Hematopoietic multipotent progenitor cell (in vitro differentiated cells): ENCODE measurements around the gene ABHD17A. TPM values are rescaled to one million over a fixed set of nuclear protein-coding genes. Genes with fewer than 3 reads are reported as not detected.

ENCODE experiments used
- DNase-seq, 3 donors: peaks; one replicate each; pipeline ENCODE4 v3.0.0-alpha.2; 2011 to 2015; ENCODE audit warnings: low read depth in 2 of 3, low spot score in 2 of 3
- total RNA-seq: library from RNA; depleted of rRNA; stranded (reverse); fragments of >200 nt; gene quantifications from one replicate; pipeline ENCODE4 v1.2.3, GENCODE V29; 2012

ABHD17A gene
- total RNA-seq, 1 donor, result 91.3 TPM

- peak in 2 of 3 donors; percentile 94 for DNase-seq
Measured at GRCh38 chr19:1855040-1855827, 30.1 kb downstream of the ABHD17A start.

- no peak for DNase-seq
Measured at GRCh38 chr19:1854542-1855039, 30.7 kb downstream of the ABHD17A start.

GRCh38 chr19:1854039-1854541, 31.2 kb downstream of the ABHD17A start:
- no peak for DNase-seq

GRCh38 chr19:1853295-1854038, 31.8 kb downstream of the ABHD17A start:
- peak in 2 of 3 donors; percentile 81 to 87 for DNase-seq

GRCh38 chr19:1852581-1853128, 32.6 kb downstream of the ABHD17A start:
- DNase-seq, result no peak

GRCh38 chr19:1851654-1852580, 33.4 kb downstream of the ABHD17A start:
- peak in 2 of 3 donors; percentile 83 to 88 for DNase-seq

GRCh38 chr19:1850809-1851653, 34.3 kb downstream of the ABHD17A start:
- no peak for DNase-seq

GRCh38 chr19:1849886-1850398, 35.4 kb downstream of the ABHD17A start:
- DNase-seq, result no peak

- no peak for DNase-seq
Measured at GRCh38 chr19:1849132-1849474, 36.2 kb downstream of the ABHD17A start.

- peak; percentile 96 to 99 (median 97) for DNase-seq
Measured at GRCh38 chr19:1848399-1849131, 36.7 kb downstream of the ABHD17A start, which contains the start of gene REXO1. Gene REXO1, minus strand, starts transcription at chr19:1848483. Its CDS starts 125 bp downstream, at chr19:1848358.

GRCh38 chr19:1847684-1848398, 37.5 kb downstream of the ABHD17A start:
- DNase-seq, result peak in 1 of 3 donors; percentile 49

GRCh38 chr19:1847348-1847683, 38.0 kb downstream of the ABHD17A start:
- DNase-seq, result no peak

- no peak for DNase-seq
Measured at GRCh38 chr19:1846517-1847204, 38.6 kb downstream of the ABHD17A start.

GRCh38 chr19:1845642-1846041, 39.7 kb downstream of the ABHD17A start:
- DNase-seq, result no peak

GRCh38 chr19:1845125-1845515, 40.2 kb downstream of the ABHD17A start:
- no peak for DNase-seq

- no peak for DNase-seq
Measured at GRCh38 chr19:1844513-1845124, 40.7 kb downstream of the ABHD17A start.
